H1 (cell line): ENCODE results near the gene ZNF524.

Source experiments
- ATF3 ChIP-seq: IDR thresholded peaks from 2 replicates; pipeline ENCODE4 v1.6.1; 2011; ENCODE audit warnings: low read depth, mild to moderate bottlenecking, low read length; ENCODE audit not compliant: insufficient read depth
- BRCA1 ChIP-seq: IDR thresholded peaks from 2 replicates; pipeline ENCODE4 v1.6.1; 2012; ENCODE audit warnings: low read depth, low read length, improper control_type of control experiment
- CTCF ChIP-seq, 3 experiments: IDR thresholded peaks; 1 replicate in 2 of 3; 2 replicates in 1 of 3; pipeline versions ENCODE4 v1.5.1 to v1.6.1; 2011; ENCODE audit warnings: low read length in 3 of 3, mild to moderate bottlenecking in 3 of 3, inconsistent platforms in 2 of 3, low read depth in 1 of 3, moderate library complexity in 1 of 3; ENCODE audit not compliant: insufficient read depth in 1 of 3; ENCODE audit errors: control extremely low read depth in 1 of 3
- EP300 ChIP-seq, 2 experiments: IDR thresholded peaks; 1 replicate in 1 of 2; 2 replicates in 1 of 2; pipeline ENCODE4 v1.6.1; 2011 to 2012; ENCODE audit warnings: low read depth in 2 of 2, low read length in 2 of 2, mild to moderate bottlenecking in 2 of 2, borderline replicate concordance in 1 of 2, inconsistent platforms in 1 of 2, moderate library complexity in 1 of 2
- EZH2 ChIP-seq: fragments of 200-600 bp; sonication (generic); IDR thresholded peaks from 2 replicates; pipeline ENCODE4 v1.7.1; 2012; ENCODE audit warnings: low read depth, mild to moderate bottlenecking, moderate library complexity, low read length, inconsistent platforms; ENCODE audit not compliant: severe bottlenecking
- HDAC2 ChIP-seq, 2 experiments: fragments of 300-600 bp in 1 of 2; sonication (generic) in 1 of 2; IDR thresholded peaks; 2 replicates each; pipeline ENCODE4 v1.6.1; 2011 to 2012; ENCODE audit warnings: low read depth in 2 of 2, low read length in 2 of 2, mild to moderate bottlenecking in 2 of 2, moderate library complexity in 2 of 2, borderline replicate concordance in 1 of 2, inconsistent platforms in 1 of 2
- HDAC6 ChIP-seq: IDR thresholded peaks from one replicate; pipeline ENCODE4 v1.7.1; 2012; ENCODE audit warnings: low read depth, mild to moderate bottlenecking, inconsistent platforms, low read length, moderate library complexity
- NRF1 ChIP-seq: IDR thresholded peaks from 2 replicates; pipeline ENCODE4 v1.6.1; 2011; ENCODE audit warnings: mild to moderate bottlenecking, low read depth, low read length, improper control_type of control experiment
- POLR2A ChIP-seq, 2 experiments: IDR thresholded peaks; 1 replicate in 1 of 2; 2 replicates in 1 of 2; pipeline ENCODE4 v1.6.1; 2011; ENCODE audit warnings: low read depth in 2 of 2, low read length in 2 of 2, mild to moderate bottlenecking in 2 of 2; ENCODE audit errors: control extremely low read depth in 1 of 2
- POLR2AphosphoS5 ChIP-seq: IDR thresholded peaks from 2 replicates; pipeline ENCODE4 v1.6.1; 2011; ENCODE audit warnings: low read depth, low read length
- RAD21 ChIP-seq, 2 experiments: IDR thresholded peaks in 1 of 2; conservative IDR thresholded peaks in 1 of 2; 2 replicates each; pipeline ENCODE4 v1.6.1; 2011; ENCODE audit warnings: low read depth in 2 of 2, low read length in 2 of 2, improper control_type of control experiment in 1 of 2, inconsistent platforms in 1 of 2, mild to moderate bottlenecking in 1 of 2, moderate library complexity in 1 of 2
- TAF1 ChIP-seq: IDR thresholded peaks from 2 replicates; pipeline ENCODE4 v1.6.1; 2011; ENCODE audit warnings: mild to moderate bottlenecking, low read depth, low read length
- USF2 ChIP-seq: IDR thresholded peaks from 2 replicates; pipeline ENCODE4 v1.6.1; 2011; ENCODE audit warnings: low read length, improper control_type of control experiment
- ZNF274 ChIP-seq: IDR thresholded peaks from 2 replicates; pipeline ENCODE4 v1.7.0; 2012; ENCODE audit warnings: low read length, borderline replicate concordance; ENCODE audit errors: extremely low read depth

GRCh38 chr19:55605207-55605636 is 5.1 kb downstream of the ZNF524 start:
- TF ChIP-seq CTCF (IDR thresholded peaks at IDR 0.05; ENCODE audit: control extremely low read depth in 1 of 3, insufficient read depth in 1 of 3, low read depth in 1 of 3, low read length in 3 of 3), result no peak
- TF ChIP-seq USF2, result no peak; the same call in 1 of the 2 replicates
- no peak for TF ChIP-seq RAD21 (IDR thresholded peaks at IDR 0.05 in 1 of 2, conservative IDR thresholded peaks at IDR 0.05 in 1 of 2; ENCODE audit: low read depth in 2 of 2, low read length in 2 of 2)
- peak; percentile 20; the same call in 1 of the 2 replicates for TF ChIP-seq POLR2AphosphoS5
- no peak for TF ChIP-seq EP300 (IDR thresholded peaks at IDR 0.05; ENCODE audit: borderline replicate concordance in 1 of 2, low read depth in 2 of 2, low read length in 2 of 2)
- no peak for TF ChIP-seq ZNF274
- no peak for TF ChIP-seq BRCA1
- TF ChIP-seq EZH2, result no peak
- TF ChIP-seq POLR2A (IDR thresholded peaks at IDR 0.05; ENCODE audit: control extremely low read depth in 1 of 2, low read depth in 2 of 2, low read length in 2 of 2), result peak; percentile 49 to 71
- TF ChIP-seq NRF1, result peak; percentile 75
- no peak for TF ChIP-seq HDAC6
- TF ChIP-seq HDAC2 (IDR thresholded peaks at IDR 0.05; ENCODE audit: borderline replicate concordance in 1 of 2, low read depth in 2 of 2, low read length in 2 of 2), result no peak
- no peak for TF ChIP-seq ATF3
- peak; percentile 52 for TF ChIP-seq TAF1
